Measurements from ENCODE around the gene CAPZB.

CAPZB gene

GRCh38 chr1:19368964-19369363 lies 116.4 kb downstream of the CAPZB start:
- no peak for DNase-seq (ENCODE audit: low read depth in 2 of 2)

- no peak for DNase-seq (ENCODE audit: low read depth in 2 of 2)
Measured at GRCh38 chr1:19368050-19368449, 117.3 kb downstream of the CAPZB start.

- no peak for DNase-seq (ENCODE audit: low read depth in 2 of 2)
Measured at GRCh38 chr1:19367584-19368041, 117.7 kb downstream of the CAPZB start.

- no peak for DNase-seq (ENCODE audit: low read depth in 2 of 2)
Measured at GRCh38 chr1:19366599-19367536, 118.5 kb downstream of the CAPZB start.

GRCh38 chr1:19365721-19366120 lies 119.6 kb downstream of the CAPZB start:
- DNase-seq (ENCODE audit: low read depth in 2 of 2) = no peak

GRCh38 chr1:19363536-19364152 lies 121.7 kb downstream of the CAPZB start:
- no peak for DNase-seq (ENCODE audit: low read depth in 2 of 2)

- no peak for DNase-seq (ENCODE audit: low read depth in 2 of 2)
Measured at GRCh38 chr1:19361611-19362147, 123.7 kb downstream of the CAPZB start.

- DNase-seq (ENCODE audit: low read depth in 2 of 2) = no peak
Measured at GRCh38 chr1:19360843-19361610, 124.3 kb downstream of the CAPZB start.

GRCh38 chr1:19360432-19360831 lies 124.9 kb downstream of the CAPZB start:
- DNase-seq (ENCODE audit: low read depth in 2 of 2) = no peak

GRCh38 chr1:19360016-19360415 lies 125.3 kb downstream of the CAPZB start:
- no peak for DNase-seq (ENCODE audit: low read depth in 2 of 2)

- no peak for DNase-seq (ENCODE audit: low read depth in 2 of 2)
Measured at GRCh38 chr1:19359357-19359756, 126.0 kb downstream of the CAPZB start.

- DNase-seq (ENCODE audit: low read depth in 2 of 2) = no peak
Measured at GRCh38 chr1:19358710-19359109, 126.6 kb downstream of the CAPZB start.

- DNase-seq (ENCODE audit: low read depth in 2 of 2) = no peak
Measured at GRCh38 chr1:19357299-19357986, 127.9 kb downstream of the CAPZB start.

GRCh38 chr1:19356266-19356665 lies 129.1 kb downstream of the CAPZB start:
- DNase-seq (ENCODE audit: low read depth in 2 of 2) = no peak

GRCh38 chr1:19354531-19354981 lies 130.8 kb downstream of the CAPZB start:
- DNase-seq (ENCODE audit: low read depth in 2 of 2) = no peak

- no peak for DNase-seq (ENCODE audit: low read depth in 2 of 2)
Measured at GRCh38 chr1:19353596-19353995, 131.7 kb downstream of the CAPZB start.

GRCh38 chr1:19352839-19353238 lies 132.5 kb downstream of the CAPZB start:
- DNase-seq (ENCODE audit: low read depth in 2 of 2) = no peak

- no peak for DNase-seq (ENCODE audit: low read depth in 2 of 2)
Measured at GRCh38 chr1:19351873-19352272, 133.5 kb downstream of the CAPZB start.

GRCh38 chr1:19350566-19350965 lies 134.8 kb downstream of the CAPZB start:
- no peak for DNase-seq (ENCODE audit: low read depth in 2 of 2)

- no peak for DNase-seq (ENCODE audit: low read depth in 2 of 2)
Measured at GRCh38 chr1:19349999-19350398, 135.3 kb downstream of the CAPZB start.

Measured in fibroblast of skin of left biceps (primary cell).